HG03025 (cell line): ENCODE results near the gene SSBP3.
"Not testable (repeated sequence)": the region's sequence is repeated elsewhere in the genome, so short reads cannot be mapped to it uniquely, and the experiment has no call there.

Experiments used
- ATAC-seq: cut with Tn5 transposase; IDR thresholded peaks from one replicate; pipeline ENCODE4 v1.9.1; 2021; ENCODE audit warnings: mild to moderate bottlenecking, moderate library complexity; ENCODE audit not compliant: unreplicated experiment, low FRiP score

SSBP3 gene

DNA sequence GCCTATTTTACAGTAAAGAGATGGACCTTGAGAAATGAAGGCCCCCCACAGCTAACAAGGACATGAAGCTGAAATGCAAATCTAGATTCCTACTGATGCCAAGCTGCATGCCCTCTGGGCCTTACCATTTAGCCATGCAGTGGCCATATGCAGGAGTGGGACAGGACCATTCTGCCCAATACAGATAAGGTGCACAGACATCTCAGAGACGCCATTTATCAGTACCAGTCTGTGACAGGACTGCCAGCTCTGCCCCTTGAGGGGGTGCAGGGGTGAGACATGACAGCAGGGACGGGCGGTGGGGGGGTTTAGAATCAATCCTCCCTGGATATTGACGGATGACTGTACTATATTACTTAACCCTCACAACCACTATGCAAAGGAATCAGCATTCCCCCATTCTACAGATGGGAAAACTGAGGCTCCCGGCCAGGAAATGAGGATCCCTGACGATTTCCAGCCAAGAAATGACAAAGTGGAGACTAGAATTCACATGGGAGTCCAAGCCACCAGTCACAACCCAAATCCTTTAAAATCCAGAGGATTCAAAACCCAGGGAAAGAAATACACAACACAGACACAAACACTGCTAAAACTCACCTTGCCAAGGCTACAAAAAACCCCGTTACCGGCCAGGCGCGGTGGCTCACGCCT is 10.8 kb downstream of the SSBP3 start:
- no peak for ATAC-seq

DNA sequence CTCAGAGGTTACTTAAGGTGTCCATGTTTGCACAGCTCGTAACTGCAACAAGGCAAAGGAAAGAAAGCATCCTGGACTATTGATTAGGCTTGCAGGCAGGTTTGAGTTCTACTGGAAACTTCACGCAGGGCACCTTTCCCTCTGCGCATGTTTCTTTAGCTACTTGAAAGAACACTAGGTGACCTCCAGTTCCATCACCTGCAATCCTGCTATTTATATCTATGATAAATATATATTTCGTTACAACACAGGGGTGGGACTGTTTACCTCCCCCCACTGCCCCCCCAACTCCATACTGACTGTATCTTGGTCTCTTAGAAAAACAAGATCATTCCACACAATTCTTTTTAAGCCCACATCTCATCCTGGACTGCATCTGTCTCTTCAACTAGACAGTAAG is 12.1 kb downstream of the SSBP3 start:
- no peak for ATAC-seq

DNA sequence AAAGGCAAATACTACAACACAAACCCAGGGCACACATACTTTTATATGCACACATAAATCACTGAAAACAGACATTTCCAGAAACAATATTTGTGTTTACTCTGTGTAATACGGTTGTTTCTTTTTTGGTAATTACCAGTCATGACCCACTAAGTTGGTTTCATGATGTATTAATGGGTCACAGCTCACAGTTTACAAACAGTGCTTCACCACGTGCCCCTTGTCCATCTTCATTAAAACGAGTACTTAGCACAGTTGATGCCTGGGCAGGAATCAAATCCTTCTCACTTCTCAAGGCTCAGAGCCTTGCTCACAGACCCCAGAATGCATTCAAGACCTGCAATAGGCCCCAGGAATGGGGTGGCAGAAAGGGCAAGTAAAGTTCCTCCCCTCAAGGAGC is 13.8 kb downstream of the SSBP3 start:
- no peak for ATAC-seq

DNA sequence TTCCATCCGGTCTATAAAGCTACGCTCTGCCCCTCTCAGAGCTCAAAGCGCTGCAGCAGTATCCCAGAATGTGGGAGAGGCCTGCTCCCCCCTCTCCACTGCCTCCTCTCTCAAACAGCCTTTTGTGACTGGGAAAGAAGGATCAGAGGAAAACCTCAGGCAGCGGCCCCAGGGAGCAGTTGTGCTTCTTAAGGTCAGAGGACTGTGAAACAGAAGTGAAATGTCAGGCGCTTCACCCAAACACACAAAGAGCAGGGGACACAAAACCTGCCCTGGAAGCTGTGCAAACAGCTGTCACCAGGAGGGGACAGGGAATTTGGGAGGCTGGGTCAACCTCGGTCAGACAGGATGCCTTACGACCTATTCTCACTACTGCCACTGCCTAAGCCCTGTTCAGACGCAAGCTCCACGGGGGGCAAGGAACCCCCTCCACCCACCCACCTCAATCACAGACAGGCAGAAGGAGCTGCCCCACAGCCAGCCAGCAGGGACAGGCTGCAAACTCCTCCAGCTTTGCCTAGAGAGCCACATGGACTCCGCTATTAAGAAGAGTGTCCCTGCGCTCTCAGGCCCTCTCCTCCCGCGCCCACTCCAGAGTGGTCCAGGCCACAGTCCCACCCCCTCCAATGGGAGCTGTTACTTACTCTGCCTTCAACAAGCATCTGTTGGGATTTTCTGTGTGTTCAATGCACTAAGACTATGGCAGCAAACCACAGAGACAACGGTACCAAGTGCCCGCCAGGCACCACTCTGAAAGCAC is 14.6 kb downstream of the SSBP3 start:
- no peak for ATAC-seq

DNA sequence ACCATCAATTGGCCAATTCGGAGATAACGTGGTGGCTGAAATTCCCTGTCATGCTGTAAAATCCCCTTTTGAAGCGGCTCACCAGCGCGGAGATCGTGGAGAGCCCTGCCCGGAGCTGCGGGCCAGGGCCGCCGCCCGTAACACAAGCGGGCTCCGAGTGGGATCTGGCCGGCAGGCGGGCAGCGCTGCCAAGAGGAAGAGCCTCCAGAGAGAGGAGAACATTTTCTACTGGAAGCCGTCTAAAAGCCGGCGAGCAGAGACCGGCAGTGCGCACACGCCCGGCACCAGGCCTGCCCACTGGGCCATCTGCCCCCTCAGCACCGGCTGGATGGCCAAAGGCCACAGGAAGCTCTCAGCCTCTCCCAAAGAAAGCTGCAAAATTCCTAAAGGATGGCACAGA is 15.5 kb downstream of the SSBP3 start:
- ATAC-seq: no peak

DNA sequence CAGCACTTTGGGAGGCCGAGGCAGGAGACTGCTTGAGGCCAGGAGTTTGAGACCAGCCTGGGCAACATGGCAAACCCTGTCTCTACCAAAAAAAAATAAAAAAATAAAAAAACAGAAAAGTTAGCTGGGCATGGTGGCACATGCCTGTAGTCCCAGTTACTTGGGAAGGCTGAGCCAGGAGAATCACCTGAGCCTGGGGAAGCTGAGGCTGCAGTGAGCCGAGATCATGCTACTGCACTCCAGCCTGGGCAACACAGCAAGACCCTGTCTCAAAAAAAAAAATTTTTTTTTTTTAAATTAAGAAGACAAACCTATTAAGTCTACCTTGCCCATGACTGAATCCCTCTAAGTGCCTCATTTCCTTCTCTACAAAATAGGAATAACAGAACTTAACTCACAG is 16.6 kb downstream of the SSBP3 start:
- not testable (repeated sequence) for ATAC-seq

DNA sequence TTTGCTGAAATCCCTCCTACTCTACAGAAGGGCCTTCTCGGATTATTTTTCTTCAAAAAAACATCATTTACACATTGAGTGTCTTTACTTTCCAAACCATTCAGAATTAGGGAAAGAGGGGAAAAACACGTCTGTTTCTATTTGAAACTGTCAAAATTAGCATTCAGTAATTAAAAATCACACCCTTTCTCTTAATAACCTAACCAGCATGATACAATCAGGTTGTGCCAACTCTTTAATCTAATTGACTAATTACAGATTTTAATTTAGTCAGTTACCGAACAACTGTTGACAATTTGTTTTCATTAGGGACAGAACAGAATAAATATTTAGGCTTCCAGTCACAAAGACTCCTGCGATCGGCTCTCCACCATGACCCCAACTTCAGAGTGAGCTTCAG is 18.8 kb downstream of the SSBP3 start:
- no peak for ATAC-seq

DNA sequence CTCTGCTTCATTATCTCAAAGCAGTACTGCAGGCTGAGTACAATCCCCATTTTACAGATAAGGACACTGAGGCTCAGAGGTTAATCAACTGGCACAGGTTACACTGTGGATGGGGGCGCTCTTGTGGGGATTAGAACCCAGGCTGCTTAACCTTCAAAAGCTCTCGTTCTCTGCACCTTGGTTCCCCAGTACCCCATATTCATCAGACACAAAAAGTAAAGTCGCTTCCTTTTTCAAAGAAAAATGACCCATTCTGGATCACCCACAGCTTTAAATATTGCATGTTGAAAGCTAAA is 20.5 kb downstream of the SSBP3 start:
- ATAC-seq: no peak

DNA sequence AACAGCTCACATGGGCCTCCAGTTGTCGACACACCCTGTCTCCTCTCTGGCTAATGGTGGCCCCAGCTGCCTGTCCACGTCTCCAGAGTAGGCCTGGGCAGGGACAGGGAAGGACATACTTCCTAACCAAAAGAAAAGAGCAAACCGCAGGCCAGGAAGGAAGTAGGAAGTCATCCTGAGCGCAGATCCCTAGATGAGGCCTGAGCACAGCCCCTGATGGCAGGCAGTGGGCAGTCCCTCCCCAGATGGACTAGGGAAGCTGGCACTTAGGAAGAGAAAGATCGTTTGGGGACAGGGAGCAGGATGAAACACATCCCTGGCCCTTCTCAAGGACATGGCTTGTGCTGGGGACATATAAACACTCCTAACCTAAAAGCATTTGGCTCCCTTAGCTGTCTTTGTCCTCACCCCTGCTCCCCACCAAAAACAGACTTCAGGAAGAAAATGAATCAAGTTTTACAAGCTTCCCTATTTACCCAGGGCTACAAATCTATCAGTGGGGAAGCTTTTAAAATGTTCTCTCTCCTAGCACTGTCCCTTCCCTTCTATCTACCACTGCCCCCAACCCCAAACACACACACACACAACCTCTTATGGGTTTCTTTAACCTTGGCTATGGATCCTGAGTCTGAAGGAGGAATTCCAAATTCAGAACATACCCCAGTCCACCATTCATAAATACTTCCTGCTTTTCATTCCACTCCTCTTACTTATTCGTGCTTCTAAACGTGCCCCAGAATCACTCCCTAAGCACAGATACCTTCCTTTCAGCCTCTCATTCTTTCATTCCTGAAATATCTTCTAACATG is 21.1 kb downstream of the SSBP3 start:
- no peak for ATAC-seq

DNA sequence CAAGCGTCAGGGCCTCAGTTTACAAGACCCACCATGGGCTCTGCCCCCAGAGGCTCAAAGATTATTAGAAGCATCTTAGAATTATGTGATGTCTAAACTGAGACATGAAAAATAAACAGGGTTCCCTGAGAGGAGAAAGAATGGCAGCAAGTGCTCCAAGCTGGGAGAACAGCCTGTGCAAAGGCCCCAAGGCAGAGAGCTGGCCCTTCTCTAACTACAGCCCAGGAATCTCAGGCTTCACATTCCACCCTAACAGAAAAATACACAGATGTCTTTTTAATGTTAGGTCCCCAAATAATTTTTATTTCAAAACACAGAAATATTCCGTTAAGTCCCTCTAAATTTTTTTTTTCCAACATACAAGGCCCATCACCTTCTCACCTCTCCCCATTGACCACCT is 21.7 kb downstream of the SSBP3 start:
- ATAC-seq: no peak

DNA sequence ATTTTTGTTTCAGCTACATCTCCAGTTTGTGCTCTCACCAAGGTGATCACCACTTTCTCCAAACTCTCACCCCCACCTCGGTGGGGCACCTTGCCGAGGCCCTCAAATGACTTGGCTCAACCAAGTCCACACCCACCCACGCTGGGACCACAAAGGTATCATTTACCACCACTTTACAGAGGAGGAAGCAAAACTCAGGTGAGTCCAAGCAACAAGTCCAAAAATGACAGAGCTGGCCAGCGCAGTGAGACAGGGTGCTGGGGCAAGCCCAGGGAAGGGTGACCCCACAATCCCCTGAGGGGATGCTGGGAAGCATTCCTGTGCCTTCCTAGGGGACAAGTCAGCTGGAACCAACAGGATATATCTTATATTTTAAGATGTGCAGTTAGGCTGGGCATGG is 24.7 kb downstream of the SSBP3 start:
- ATAC-seq: no peak

DNA sequence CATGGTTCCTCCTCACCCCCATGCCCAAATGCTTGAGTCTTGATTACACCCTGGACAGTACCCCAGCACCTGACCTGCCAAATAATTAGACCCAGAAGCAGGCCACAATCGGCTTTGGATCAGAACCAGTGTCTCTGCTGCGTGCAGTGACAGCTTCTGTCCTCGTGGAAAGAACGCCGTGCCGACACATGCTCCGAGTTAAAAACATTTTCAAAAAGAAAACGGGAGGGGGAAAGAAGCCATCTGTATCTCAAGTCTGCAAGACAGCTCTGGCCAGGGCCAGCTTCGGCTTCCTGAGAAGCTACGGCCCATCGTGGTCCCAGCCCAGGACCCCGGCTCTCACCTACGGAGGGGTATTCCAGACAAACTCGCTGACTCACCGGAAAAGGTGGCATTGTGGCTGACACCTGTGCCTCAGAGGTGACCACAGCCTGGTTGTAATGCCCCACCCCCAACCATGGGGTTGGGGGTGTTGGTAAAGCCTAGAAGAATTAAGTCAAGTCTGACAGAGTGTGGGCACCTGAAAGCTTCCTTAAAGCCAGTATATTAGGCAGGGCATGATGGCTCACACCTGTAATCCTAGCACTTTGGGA is 25.8 kb downstream of the SSBP3 start:
- no peak for ATAC-seq

DNA sequence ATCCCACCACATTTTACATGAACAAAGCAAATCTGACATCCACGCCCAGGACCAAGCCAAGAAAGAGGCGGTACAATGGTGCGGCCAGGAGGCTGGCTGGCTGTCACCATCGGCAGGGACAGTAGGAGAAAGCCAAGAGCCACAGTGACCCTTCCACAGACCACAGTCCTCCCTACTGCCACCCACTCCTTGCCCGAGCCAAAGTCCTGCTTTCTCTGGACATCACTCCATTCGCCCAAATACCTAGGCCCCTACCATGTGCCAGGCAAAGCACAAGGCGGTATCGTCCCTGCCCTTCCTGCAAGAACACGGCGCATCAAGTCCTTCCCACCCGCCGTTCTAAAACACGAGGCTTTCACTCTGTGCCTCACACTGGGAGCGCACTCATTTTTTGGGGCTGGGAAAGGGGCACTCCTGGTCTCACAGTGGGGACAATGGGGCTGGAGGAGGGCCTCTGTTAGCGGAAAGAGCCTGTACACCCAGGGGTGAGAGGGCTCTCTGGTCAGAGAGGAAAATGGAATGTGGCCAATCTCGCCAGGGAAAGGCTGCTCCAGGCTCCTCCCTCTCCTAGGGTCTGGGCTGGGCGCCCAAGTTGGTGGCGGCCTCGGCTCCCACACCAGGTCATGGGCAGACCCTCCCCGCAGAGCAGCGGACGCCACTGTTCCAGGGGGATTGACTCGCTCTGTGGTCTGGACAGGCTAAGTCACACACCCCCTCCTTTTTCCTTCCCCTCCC is 26.5 kb downstream of the SSBP3 start:
- ATAC-seq: no peak

DNA sequence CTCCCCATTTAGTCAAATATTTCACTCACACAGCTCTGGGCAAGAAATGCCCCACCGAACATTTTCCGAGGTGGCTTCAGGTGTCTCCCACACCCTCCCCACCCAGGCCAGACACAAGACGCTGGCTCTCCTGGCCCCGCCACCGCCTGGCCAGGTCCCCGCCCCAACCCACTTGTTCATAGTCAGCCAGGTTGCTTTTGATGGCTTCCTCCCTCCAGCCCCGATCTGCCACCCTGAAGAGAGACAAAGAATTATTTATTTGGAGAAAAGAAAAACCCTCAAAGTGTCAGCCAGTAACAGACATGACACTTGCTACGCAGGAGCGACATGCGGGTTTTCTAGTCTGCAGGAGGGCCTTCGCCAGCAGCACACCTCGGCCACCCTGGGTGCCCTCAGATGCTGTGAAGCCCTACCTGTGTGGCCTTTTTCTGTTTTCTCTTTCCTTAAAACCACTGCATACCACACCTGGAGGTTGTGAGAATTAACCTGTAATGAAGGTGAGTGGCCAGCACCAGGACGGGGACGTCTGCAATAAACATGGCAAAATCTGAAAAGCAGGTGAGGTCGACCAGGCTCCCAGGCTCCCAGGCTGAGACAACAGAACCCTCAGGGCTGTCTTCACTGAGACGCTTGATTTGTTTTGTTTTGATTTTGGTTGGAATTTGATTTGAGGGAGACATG is 27.2 kb downstream of the SSBP3 start:
- no peak for ATAC-seq

DNA sequence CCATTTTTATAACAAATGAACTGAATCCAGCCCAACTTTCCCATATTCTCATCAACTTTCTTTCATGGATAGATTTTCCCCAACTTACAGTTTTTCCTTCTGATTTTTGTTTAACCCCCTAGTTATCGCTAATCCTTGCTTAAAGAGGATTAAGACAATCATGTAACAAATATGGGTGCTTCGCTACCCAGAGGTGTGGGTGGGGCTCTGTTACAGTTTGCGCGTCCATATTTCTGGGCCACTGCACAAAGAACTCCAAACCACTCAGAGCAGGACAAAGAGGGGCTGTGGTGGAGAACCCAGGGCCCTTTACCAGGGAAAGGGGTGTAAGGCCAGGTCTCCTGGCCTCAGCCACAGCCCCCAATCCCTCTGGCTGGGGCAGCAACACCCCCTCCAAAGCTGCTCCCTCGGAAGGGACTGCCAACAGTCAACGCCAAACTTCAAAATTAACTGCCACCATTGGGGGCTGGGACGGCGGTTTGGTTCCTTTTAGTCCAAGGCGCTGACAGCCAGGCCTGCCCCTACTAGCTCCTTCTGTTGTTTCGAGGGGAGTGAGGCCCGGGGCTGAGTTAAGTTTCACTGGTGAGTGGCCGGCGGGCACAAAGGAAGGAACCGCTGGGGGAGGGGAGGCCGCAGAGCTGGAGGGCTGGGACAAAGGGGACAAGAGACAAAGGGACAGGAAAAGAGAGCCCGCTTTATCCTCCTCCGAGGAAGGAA is 27.9 kb downstream of the SSBP3 start:
- ATAC-seq: no peak

DNA sequence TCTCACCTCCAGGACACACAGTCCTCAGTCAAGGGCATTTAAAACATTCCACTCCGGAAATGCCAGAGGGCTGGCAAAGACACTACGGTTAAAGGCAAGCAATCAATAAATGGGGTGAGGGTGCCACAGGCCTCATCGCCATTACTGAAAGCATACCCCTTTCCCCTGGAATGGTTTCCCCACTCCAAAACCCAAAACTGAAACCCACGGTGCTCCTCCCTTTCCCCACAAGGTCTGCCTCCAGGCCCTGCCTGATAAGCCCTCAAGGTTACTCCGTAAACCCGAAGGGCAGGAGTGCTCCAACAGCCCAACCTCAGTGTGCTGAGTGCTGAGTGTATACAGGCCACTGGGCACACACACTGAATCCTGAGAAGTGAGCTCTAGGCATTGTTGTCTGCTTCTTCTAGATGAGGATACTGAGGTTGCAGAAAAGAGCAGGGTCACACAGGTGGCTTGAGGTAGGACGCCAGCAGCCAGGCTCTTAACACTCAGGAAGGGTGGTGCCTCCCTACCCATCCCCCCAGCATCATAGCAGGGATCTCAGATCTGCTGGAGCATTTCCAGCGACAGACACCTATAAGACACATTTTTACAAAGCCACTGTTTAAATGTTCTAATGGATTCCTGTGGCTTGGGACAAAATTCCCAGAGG is 29.0 kb downstream of the SSBP3 start:
- no peak for ATAC-seq

DNA sequence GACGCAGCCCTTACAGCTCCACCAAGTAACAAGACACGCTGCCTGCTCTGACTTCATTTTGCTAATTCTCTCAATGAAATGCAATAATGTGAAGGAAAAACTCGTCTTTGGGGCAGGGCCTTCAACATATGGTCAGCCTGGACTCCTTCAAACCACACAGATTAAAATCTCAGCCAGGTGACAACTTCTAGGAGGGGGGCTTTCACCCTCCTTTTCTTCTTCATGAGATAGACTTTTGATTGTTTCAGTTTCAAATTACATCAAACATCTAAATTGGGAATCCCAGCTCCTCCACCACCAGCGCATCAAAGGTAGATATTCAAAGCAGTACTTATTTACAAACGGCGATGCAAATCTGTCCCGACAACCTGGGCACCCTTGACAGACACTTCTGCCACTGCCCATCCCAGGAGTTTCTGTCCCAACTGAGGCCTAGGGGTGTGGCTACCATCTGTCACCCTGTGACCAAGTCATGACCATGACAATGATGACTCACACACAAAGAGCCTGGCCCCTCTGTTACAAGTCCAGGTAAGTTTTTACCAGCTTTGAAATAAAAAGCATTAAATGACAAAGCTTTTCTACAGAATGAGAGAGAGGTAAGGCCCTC is 29.7 kb downstream of the SSBP3 start:
- ATAC-seq: no peak

DNA sequence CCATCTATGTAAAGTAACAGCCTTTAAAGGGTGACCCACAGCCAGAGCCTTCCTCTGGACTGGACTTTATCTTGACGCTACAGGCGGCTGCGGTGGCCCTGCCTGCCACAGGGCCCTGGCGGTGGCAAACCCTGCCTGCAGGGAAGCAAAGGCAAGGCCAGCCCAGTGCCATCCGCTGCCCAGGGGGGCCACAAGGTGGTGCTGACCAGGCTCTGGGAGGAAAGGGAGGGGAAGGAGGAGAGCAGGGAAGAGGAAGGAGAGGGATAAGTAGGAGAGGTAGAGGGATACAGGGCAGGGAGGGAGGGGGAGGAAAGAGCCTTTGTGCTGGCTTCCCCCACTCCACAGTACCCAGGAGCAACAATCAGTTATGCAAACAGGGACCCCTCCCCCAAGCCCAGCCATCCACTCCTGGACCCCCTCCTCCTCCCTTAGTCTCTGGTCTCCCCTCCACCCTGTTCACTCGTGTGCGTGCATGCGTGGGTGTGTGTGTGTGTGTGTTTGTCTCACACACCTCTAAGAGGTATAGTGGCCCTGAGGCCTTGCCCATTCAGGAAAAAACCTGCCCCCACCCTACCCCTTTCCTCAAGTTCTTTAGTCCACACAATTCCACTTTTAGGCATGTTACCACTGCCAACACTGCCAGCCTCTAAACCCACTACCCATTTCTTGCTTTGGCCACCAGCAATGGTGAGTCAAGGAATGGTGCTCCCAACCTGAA is 30.3 kb downstream of the SSBP3 start:
- ATAC-seq: no peak
